HG02571 (cell line): ENCODE results near the gene FAM32A.

Experiments
- ATAC-seq: cut with Tn5 transposase; IDR thresholded peaks from one replicate; pipeline ENCODE4 v1.9.1; 2021; ENCODE audit warnings: mild to moderate bottlenecking, moderate library complexity; ENCODE audit not compliant: unreplicated experiment

Gene FAM32A

DNA sequence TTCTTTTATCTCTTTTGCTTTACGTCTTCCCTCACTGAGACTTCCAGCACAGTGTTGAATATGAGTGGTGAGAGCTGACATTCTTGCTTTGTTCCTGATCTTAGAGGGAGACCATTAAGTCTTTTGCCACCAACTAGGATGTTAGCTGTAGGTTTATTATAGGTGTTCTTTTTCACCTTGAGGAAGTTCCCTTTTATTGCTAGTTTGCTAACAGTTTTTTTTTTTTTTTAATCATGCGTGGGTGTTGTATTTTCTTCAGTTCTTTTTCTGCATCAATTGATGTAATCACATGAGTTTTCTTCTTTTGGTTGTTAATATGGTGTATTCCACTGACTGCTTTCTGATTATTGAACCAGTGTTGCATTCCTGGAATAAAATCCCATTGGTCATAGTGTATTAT is 33.6 kb downstream of the FAM32A start:
- no peak for ATAC-seq

GRCh38 chr19:16222806-16223205 is 37.6 kb downstream of the FAM32A start:
- no peak for ATAC-seq

GRCh38 chr19:16223746-16224145 is 38.5 kb downstream of the FAM32A start:
- ATAC-seq: no peak

DNA sequence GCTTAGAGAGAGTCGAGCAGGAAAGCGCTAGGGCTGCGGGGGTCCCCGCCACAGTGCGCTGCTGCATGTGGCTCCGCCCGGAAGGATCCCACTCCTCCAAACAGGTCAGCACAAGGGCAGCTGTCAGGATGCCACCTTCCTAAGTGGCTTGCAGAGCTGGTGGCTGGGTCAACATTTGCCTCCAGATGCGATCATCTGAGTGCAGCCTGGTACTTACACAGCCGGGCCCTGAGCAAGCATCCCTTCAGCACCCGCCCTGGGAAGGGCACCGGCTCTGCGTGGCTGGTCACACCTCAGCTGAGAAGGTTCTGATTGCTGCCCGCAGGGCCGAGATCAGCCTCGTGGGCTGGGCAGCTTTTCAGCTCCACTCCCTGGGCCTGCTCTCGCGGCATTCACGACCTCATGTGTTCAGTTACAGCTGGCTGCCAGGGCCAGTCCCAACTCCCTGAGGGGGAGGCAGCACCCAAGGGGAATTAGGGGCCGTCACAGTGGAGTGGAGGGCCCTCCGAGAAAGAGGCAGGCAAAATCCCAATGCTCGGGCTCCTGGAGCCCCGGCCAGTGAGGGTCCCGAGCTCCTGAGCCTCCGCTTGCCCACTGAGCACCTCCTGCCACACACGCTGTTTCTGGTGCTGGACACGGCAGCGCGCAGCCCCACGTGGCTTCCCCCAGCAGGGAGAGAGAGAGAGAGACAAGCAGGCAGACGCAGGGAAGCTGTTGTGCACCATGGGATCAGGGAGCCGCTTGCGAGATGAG is 39.3 kb downstream of the FAM32A start:
- no peak for ATAC-seq

- ATAC-seq: no peak
These were observed 40.3 kb downstream of the FAM32A start for GRCh38 chr19:16225279-16226183.

DNA sequence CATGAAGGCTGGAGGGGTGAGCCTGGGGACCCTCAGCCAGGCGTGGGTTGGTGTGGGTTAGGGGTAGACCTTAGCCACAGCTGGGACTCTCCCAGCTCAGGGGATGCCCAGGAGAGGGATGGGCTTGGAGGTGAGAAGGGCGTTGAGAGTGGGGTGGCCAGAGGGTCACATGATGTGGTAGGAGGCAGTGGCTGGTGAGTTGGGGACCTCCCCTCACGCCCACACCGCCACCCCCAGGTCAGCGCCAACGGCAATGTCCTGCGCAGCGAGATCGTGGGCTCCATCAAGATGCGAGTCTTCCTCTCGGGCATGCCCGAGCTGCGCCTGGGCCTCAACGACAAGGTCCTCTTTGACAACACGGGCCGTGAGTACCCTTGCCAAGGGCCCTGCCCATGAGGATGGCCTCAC is 41.0 kb downstream of the FAM32A start:
- no peak for ATAC-seq

- ATAC-seq: no peak
These were observed 41.9 kb downstream of the FAM32A start for GRCh38 chr19:16226878-16227836.

- ATAC-seq: no peak
These were observed 42.8 kb downstream of the FAM32A start for GRCh38 chr19:16227837-16228636.

- no peak for ATAC-seq
These were observed 43.6 kb downstream of the FAM32A start for GRCh38 chr19:16228637-16229321.

- no peak for ATAC-seq
These were observed 44.1 kb downstream of the FAM32A start for GRCh38 chr19:16229322-16229641.

- ATAC-seq: no peak
These were observed 46.9 kb downstream of the FAM32A start for GRCh38 chr19:16232127-16232526.

DNA sequence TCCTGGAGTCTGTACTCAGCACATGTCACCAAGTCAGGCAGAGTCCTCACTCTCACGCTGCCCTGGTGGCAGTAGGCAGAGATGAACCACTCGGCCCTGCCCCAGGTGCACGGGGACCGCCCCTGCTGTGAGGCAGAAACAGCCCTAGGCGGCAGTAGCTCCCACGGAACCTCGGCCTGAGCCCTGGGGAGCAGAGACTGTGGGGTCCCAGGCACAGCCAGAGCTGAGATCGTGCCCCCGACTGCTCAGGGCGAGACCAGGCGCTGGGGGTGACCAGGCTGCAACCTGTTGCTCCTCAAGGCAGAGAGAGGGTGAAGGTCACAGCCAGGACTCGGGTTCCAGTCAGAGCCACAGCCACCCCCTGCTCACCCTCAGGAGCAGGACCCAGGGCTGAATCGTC is 47.4 kb downstream of the FAM32A start:
- ATAC-seq: no peak

DNA sequence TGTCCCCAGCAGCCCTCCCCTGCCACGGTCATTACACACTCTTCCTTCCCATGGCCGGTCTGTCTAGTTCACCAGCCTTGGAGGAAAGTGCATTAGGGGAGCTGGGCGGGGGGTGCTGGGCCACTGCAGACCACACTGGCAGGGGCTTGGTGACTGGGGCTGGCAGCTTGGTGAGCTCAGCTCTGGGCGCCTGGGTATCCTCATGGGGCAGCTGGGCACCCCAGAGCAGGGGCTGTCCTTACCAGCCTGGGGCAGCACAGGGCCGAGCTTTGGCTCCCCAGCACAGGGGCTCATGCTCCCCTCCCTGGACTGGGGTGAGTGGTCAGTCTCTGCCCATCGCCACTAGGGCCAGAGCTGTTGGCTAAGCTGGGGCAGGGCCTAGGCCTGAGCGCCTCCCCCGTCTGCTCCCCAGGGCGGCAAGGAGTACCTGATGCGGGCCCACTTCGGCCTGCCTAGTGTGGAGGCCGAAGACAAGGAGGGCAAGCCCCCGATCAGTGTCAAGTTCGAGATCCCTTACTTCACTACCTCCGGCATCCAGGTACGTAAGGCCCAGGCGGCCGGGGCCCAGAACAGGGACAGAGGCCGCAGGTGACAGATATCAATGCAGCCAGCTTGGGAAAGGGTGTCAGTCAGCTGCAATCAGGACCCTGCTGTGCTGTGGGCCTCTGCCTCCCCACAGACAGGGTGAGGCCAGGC is 48.0 kb downstream of the FAM32A start:
- no peak for ATAC-seq

- ATAC-seq: no peak
These were observed 48.8 kb downstream of the FAM32A start for GRCh38 chr19:16233836-16234551.

GRCh38 chr19:16234552-16235445 is 49.6 kb downstream of the FAM32A start:
- ATAC-seq: no peak

GRCh38 chr19:16235811-16236652 is 50.8 kb downstream of the FAM32A start:
- no peak for ATAC-seq
